Measurements from ENCODE around the gene SERPINB1.

The SERPINB1 gene

DNA sequence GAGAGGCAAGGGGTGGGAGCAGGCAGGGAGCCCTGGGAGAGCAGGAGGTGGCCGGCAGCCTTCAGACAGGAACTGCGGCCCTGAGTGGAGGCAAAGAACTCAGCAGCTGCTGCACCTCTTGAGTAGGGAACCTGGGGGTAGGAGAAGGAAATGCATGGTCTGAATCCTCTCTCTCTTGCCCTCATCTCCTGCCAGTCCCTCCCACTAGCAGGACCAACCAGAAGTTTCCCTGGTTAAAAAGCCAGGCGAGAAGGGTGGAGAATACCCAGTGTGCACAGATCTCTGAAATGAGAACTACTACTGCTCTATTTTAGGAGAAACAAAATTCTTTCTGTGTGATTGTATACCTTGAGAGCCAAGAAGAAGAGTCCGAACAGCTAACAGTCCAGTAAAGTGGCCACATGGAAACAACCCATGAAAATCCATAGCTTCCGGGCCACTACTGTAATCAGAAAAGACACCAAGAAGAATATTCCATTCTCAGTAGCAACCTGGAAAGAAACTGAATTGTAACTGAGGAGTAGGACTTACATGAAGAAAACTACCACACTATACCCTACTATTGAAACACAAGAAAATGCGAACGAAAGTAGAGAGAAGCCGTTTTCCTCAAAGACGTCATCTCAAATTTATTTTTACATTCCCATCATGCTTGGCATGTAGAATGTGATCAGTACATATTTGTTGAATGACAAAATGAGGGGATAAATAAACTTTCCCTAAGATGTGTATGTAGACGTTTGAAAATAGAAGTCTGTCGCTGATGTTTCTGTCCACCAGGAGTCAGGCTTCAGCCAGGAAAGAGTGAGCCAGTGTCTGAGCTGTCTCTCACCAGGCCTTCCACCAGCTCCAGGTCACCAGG, 50.8 kb downstream of the SERPINB1 start:
- peak; percentile 72 for DNase-seq

DNA sequence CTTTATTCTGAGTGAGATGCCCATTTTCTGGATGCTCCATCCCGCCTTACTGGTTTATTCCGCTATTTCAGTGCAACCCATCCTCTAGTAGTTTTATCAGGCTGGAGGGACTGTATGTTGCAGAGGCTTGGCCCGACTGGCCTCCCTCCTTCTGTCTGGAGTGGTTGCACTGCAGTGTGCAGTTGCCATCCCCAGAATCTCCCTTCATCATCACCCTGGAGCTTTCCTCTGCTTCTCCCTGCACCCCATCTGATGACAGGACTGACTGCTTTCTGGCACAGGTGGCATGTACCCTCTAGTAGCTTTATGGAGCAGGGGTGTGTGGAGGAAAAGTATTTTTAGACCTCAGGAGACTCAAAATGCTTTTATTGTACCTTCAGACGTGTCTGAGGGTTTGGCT, 55.4 kb downstream of the SERPINB1 start:
- DNase-seq: no peak

DNA sequence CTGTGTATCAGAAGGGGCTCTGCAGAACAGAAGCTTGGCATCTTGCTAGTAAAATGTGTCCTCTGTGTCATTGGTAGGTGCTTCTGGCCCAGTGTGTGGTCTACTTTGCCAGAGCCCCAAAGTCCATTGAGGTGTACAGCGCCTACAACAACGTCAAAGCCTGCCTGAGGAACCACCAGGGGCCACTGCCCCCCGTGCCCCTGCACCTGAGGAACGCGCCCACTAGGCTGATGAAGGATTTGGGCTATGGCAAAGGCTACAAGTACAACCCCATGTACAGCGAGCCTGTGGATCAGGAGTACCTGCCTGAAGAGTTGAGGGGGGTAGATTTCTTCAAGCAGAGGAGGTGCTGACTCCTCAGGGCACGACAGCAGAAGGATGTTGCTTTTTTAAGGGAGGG, 56.7 kb downstream of the SERPINB1 start:
- no peak for DNase-seq

DNA sequence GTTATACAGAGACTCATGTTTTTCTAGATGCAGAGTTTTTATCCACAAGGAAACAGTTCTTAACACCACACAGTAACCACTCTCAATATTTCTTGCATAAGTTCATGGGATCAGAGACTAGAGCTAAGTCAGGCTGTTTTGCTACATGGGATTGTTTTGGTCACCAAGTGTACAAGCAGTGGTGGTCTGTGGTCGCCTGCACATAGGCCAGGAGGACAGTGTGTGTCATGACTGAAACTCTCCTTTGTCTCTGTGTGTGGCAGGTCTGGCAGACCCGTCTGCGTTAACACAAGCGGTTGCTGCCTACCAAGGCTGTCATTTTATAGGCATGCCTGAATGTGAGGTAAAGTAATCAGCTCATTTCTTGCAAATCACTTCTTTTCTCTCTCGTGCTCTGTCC, 57.6 kb downstream of the SERPINB1 start:
- no peak for DNase-seq

DNA sequence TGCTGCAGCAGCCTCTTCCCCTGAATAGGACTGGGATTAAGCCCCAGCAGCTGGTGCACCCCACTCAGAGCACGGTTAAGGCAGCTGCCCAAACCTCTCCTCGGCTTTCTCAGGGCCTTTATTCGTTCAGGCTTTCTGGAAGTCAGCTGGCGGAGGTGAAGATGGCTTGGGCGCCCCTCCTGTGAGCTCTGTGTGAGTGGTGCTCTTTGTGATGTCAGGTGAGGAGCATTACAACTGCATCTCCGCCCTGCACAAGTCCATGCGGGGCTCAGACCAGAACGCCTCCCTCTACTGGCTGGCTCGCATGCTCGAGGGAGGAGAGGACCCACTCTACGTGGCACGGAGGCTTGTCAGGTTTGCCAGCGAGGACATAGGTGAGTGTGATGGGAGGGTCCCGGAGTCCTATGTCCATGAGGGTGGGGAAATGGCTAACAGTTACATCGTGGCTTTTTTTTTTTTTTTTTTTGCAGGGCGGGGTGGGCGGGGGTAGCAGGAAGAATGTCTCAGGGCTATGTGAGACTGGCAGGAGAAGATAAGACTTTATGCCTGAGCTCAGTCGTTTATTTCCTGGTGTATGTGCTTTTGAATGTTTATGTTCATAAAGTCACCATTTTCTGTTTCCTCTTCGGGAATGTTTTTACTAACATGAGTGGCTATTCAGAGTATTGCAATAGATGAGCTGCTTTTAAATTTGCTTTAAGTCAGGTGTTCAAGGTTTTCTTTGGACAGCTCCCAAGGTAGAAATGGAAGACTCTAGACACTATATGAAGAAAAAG, 58.3 kb downstream of the SERPINB1 start:
- no peak for DNase-seq

DNA sequence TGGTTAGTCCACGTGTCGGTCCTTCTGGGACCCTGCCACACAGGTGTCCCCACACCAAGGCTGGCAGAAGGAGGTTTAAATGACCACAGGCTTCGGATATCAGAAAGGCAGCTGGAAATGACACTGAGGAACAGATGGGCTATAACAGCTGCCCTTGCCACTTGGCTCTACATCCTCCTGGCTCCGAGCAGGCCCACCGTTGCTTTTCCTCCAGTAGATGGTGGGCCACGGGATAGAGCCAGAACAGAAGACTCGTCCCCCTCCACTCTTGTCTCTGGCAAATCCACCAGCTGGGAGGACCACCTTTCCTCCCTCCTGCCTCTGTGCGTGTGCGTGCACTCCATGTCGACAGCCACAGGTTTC, 58.9 kb downstream of the SERPINB1 start:
- DNase-seq: no peak

DNA sequence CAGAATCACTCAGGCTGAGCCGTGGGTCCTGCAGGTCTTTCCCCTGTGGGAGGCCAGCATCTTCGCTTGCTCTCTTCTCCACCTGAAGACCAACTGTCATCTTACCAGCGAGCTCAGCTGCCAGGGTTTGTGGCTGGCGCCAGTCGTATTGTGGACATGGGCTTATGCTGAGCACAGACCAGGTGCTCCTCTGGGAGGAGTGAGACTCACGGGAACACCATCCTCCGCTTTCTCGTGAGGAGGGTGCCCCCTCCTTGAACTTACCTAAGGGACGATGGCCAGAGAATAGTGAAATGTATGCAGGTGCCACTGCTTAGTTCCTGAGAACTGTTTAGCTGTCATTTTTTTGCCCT, 59.3 kb downstream of the SERPINB1 start:
- DNase-seq: no peak
